OCI-LY3 (cell line): Measurements from ENCODE around the gene RETN.

Experiments
- EZH2phosphoT487 ChIP-seq: fragments of 200-600 bp; shearing (Covaris generic); IDR thresholded peaks from 2 replicates; pipeline ENCODE4 v1.6.1; 2018; ENCODE audit warnings: antibody characterized with exemption, mixed run types, low read depth
- TF ChIP-seq, protein P1 (sequence below): fragments of 200-600, 300-600 bp; sonication (generic); IDR thresholded peaks from 2 replicates; pipeline ENCODE4 v1.5.1; 2014; ENCODE audit warnings: antibody characterized with exemption, low read length, low read depth

DNA sequence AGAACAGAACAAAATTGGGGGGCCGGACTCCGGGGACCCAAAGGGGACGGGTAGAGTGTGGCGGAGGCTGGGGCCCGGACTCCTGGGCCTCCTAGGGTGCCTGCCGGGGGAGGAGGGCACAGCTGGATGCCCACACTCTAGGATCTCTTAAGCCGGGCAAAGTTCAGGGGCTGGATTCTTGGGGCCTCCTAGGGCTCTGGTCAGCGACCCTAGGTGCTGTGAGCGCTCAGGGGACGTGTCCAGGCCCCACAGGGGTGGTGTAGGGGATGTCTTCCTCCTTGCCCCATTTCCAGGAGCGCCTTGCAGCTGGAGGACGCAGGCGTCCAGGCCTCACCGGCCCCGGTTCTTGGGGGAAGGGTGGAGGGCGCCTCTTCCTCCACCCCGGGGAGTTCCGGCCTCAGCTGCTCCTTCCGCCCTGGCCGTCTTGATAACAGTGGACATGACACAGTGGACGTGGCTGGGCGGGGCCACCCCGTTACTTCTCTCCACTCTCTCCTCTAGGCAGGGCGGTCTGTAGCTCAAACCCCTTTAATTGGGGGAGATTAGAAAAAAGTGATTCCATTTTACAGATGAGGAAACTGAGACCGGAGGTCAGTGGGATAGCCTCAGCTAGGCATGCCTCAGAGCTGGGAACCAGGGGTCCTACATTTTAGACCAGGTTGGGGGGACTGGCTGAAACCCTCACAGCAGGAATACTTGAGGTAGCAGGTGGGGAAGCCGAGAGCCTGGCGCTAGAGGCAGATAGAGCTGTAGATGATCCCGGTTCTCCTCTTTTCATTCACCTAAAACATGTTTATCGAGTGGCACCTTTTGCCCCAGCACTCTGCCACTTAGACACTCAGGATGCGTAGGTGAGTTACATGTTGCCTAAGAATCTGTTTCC is 31.2 kb upstream of the RETN start:
- TF ChIP-seq, protein P1, sequence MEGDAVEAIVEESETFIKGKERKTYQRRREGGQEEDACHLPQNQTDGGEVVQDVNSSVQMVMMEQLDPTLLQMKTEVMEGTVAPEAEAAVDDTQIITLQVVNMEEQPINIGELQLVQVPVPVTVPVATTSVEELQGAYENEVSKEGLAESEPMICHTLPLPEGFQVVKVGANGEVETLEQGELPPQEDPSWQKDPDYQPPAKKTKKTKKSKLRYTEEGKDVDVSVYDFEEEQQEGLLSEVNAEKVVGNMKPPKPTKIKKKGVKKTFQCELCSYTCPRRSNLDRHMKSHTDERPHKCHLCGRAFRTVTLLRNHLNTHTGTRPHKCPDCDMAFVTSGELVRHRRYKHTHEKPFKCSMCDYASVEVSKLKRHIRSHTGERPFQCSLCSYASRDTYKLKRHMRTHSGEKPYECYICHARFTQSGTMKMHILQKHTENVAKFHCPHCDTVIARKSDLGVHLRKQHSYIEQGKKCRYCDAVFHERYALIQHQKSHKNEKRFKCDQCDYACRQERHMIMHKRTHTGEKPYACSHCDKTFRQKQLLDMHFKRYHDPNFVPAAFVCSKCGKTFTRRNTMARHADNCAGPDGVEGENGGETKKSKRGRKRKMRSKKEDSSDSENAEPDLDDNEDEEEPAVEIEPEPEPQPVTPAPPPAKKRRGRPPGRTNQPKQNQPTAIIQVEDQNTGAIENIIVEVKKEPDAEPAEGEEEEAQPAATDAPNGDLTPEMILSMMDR = no peak
- no peak for TF ChIP-seq EZH2phosphoT487
